GM21717 (cell line): Measurements from ENCODE around the gene GFAP.

Source experiments
- ATAC-seq: cut with Tn5 transposase; IDR thresholded peaks from one replicate; pipeline ENCODE4 v1.9.1; 2021; ENCODE audit warnings: mild to moderate bottlenecking, moderate library complexity; ENCODE audit not compliant: unreplicated experiment

Gene GFAP

DNA sequence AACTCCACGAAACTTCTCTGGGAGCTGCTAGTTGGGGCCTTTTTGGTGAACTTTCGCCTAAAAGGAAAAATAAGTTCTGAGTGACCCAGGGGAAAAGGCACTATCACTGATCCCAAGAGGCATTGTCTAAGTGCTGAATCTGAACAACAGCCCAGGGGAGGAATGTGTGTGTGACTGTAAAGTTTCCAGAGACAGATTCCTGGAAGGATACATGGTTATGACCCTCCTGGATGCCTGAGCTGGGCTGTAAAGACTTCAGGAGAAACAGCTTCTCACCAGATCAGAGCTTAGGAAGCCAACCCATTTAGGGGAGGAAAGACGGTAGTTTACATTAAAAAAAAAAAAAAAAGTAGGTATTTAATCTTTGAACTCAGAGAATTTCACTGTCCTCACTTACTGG lies 47.5 kb downstream of the GFAP start:
- ATAC-seq, result no peak

DNA sequence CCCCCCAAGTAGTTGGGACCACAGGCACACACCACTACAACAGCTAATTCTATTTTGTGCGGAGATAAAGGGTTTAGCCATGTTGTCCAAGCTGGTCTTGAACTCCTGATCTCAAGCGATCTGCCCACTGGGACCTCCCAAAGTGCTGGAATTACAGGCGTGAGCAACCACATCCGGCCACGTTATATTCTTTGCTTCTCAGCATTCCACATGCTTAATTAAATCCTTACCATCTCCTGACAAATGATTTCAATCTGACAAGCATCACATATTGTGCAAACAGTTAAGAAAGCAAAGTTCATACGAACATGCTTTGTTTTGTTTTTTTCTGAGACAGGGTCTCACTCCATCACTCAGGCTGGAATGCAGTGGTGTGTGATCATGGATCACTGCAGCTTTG lies 49.4 kb downstream of the GFAP start:
- ATAC-seq, result no peak

DNA sequence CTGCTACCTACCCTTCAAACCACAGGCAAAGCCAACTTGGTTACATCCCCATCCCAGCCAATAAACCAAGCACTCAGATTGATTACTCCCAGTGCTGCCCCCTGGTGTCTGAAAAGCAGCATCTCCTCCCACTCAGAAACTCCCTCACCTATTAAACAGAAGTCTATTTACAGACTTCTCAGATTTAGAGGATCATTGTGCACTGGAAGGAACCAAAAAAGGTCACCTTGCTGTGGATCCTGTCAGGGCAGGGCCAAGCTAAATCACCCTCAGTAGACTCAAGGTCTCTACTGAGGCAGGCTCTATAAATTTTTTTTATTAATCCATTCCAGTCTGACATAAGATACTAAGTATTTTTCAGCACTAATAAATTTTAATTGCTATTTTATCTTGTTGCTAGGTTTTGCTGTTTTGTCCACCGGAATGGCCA lies 50.1 kb downstream of the GFAP start:
- ATAC-seq, result no peak

DNA sequence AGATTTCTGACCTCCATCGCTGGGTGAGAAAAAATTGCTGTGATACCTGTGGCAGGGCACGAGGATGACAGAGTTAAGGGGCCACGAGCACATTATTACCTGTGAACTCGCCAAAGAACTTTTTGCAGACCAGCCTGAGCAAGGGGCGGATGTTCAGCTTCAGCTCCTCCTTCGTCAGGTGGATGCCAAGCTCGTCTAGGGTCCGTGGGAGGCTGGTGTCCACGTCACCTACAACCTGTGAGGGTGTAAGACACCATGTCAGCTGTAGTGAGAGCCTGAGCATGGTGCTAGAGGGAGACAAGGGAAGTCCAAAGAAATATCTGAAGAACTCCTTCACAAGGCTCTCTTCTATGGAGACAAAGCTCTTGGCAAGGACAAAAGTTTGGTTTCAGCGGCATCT lies 50.5 kb downstream of the GFAP start:
- ATAC-seq, result no peak

DNA sequence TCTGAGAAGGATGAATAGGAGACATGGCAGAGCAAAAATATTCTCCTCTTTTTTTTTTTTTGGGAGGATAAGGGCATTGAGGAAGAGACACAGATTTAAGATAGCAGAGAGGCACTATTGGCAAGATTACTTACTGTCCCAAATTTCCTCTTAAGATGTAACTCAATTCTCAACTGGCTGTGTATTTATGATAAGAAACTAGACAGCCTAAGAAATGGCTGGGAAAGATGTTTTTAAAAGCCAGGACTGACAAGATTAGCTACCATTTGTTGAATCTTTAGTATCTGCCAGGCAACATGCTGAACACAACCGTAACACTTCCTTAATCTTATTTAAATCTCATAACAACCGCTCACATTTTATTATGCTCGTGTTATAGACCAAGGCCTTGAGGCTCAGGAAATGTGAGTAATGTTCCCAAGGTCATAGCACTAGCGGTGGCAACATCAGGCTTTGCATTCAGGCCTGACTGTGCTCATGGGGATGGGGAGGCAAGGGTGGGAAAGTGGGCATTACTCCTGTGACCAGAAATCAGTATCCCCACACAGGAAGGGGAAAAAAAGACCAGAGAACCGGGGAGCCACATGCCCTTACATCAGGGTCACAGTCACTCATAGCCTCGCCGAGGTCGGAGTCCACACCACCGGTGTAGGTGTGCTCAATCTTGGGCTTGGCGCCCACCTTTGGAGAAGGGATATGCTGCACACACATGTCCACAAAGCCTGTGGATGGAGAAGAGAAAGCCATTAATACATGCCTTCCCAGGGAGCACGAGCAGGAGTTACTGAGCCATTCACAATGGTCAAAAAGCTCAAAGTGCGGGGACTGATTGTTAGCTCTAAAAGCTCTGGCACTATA lies 52.0 kb downstream of the GFAP start:
- no peak for ATAC-seq

GRCh38 chr17:44862278-44862914 lies 52.9 kb downstream of the GFAP start:
- ATAC-seq, result no peak

DNA sequence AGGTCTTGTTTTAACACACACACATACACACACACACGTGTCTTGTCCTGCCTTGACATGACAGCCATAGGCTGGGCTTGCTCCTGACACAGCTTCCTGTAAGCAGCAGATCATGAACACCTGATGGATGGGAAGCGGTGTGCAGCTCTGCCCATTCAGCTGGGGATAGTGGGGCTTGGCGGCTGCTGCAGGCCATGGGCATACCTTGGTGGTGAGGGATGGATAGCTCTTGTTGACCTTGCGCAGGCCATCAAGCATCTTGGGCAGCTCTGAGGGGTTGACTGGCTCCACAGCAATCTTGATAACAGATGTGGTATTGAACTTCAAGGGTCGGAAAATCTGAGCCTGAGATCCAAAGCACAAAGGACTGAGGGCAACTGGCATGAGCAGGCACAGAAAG lies 55.6 kb downstream of the GFAP start:
- ATAC-seq, result no peak

DNA sequence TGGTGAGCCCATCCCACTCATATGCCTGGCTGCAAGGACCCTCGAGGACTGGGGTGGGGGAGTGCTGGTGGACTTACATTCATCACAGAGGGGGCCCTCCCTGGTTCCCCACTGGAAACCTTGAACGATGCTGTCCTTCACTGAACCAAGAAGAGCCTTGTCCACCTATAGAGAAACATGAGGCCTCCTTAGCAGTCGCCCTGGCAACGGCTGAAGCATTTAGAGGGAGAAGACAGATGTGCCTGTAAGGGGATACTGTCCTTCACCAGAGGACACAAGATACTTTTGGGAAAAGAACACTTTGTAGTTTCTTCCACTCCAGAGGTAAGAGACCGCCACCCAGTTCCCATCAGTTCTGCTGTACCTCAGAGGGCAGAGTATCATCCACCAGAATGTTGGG lies 61.1 kb downstream of the GFAP start:
- ATAC-seq, result no peak
